Non-pigmented ciliary epithelial cell (primary cell): Measurements from ENCODE around the gene NLRP6.
"Not testable (repeated sequence)": the region's sequence is repeated elsewhere in the genome, so short reads cannot be mapped to it uniquely, and the experiment has no call there.

Source experiments
- DNase-seq: peaks from one replicate; pipeline ENCODE4 v3.0.0-alpha.2; 2010; ENCODE audit warnings: low read depth

Gene NLRP6

GRCh38 chr11:278001-278951, at the start of gene NLRP6:
Gene NLRP6 (plus strand): TSS chr11:278407. CDS start chr11:278570, 163 bp downstream.
- no peak for DNase-seq

- no peak for DNase-seq
These were observed 47.8 kb upstream of the NLRP6 start for GRCh38 chr11:230431-230830.

GRCh38 chr11:232783-233565, 45.2 kb upstream of the NLRP6 start:
- no peak for DNase-seq

- no peak for DNase-seq
These were observed 43.0 kb upstream of the NLRP6 start for GRCh38 chr11:235180-235579.

GRCh38 chr11:235609-235996, 42.6 kb upstream of the NLRP6 start:
- no peak for DNase-seq

- no peak for DNase-seq
These were observed 42.0 kb upstream of the NLRP6 start, which contains the start of gene SIRT3 for GRCh38 chr11:235997-236773. Gene SIRT3 (minus strand): TSS chr11:236342. CDS start chr11:236328, 14 bp downstream.

- DNase-seq, result peak; percentile 37
These were observed 41.1 kb upstream of the NLRP6 start, which contains the start of gene PSMD13 for GRCh38 chr11:236774-237767. Gene PSMD13 (plus strand): TSS chr11:236976. CDS start chr11:237050, 74 bp downstream.

- DNase-seq, result not testable (repeated sequence)
These were observed 39.9 kb upstream of the NLRP6 start for GRCh38 chr11:238346-238745.

- no peak for DNase-seq
These were observed 37.9 kb upstream of the NLRP6 start for GRCh38 chr11:240315-240714.

GRCh38 chr11:241634-242033, 36.6 kb upstream of the NLRP6 start:
- no peak for DNase-seq

- no peak for DNase-seq
These were observed 33.8 kb upstream of the NLRP6 start for GRCh38 chr11:244376-244775.

- no peak for DNase-seq
These were observed 29.1 kb upstream of the NLRP6 start for GRCh38 chr11:249062-249461.

GRCh38 chr11:250274-250673, 27.9 kb upstream of the NLRP6 start:
- no peak for DNase-seq

- no peak for DNase-seq
These were observed 27.4 kb upstream of the NLRP6 start for GRCh38 chr11:250740-251299.

GRCh38 chr11:251550-251949, 26.7 kb upstream of the NLRP6 start:
- no peak for DNase-seq

- DNase-seq, result no peak
These were observed 25.5 kb upstream of the NLRP6 start for GRCh38 chr11:252666-253065.

GRCh38 chr11:253160-253885, 24.9 kb upstream of the NLRP6 start:
- DNase-seq, result no peak

GRCh38 chr11:253886-254270, 24.3 kb upstream of the NLRP6 start:
- no peak for DNase-seq

GRCh38 chr11:255176-255575, 23.0 kb upstream of the NLRP6 start:
- no peak for DNase-seq

GRCh38 chr11:255816-256215, 22.4 kb upstream of the NLRP6 start:
- no peak for DNase-seq
